Calu3 (cell line): ENCODE data around the gene C19orf47. TPM values are rescaled to one million over a fixed set of nuclear protein-coding genes. Genes with fewer than 3 reads are reported as not detected.
"Not testable (repeated sequence)": the region's sequence is repeated elsewhere in the genome, so short reads cannot be mapped to it uniquely, and the experiment has no call there.

Experiments
- BruUV-seq: library from RNA; stranded (reverse); fragments of 400-500 nt; replicated peaks from 2 replicates; lab custom pipeline; 2021; lab: Mats Ljungman, UMichigan
- CTCF ChIA-PET: fragments of 300-600 bp; sonication (Branson Sonifier 250); formaldehyde crosslinking; loops from one replicate; lab custom pipeline; 2022; ENCODE audit warnings: antibody characterized with exemption; lab: Charles Lee
- DNase-seq: peaks from one replicate; pipeline ENCODE4 v3.0.0; 2022
- H3K27ac Mint-ChIP-seq: one replicate; pipeline ENCODE4 v1.8.0; 2022; ENCODE audit warnings: mixed read lengths; ENCODE audit not compliant: unreplicated experiment
- H3K27me3 Mint-ChIP-seq: one replicate; pipeline ENCODE4 v1.8.0; 2022; ENCODE audit warnings: mixed read lengths; ENCODE audit not compliant: unreplicated experiment
- H3K36me3 Mint-ChIP-seq: one replicate; pipeline ENCODE4 v1.8.0; 2022; ENCODE audit warnings: mild to moderate bottlenecking, moderate library complexity, mixed read lengths; ENCODE audit not compliant: insufficient read depth, unreplicated experiment
- H3K4me1 Mint-ChIP-seq: one replicate; pipeline ENCODE4 v1.8.0; 2022; ENCODE audit warnings: mild to moderate bottlenecking, low read depth, mixed read lengths; ENCODE audit not compliant: unreplicated experiment
- H3K4me3 Mint-ChIP-seq: one replicate; pipeline ENCODE4 v1.8.0; 2022; ENCODE audit warnings: mild to moderate bottlenecking, low read depth, moderate library complexity, mixed read lengths; ENCODE audit not compliant: unreplicated experiment
- H3K9me3 Mint-ChIP-seq: one replicate; pipeline ENCODE4 v1.8.0; 2022; ENCODE audit warnings: low read depth, mixed read lengths; ENCODE audit not compliant: unreplicated experiment
- CTCF ChIP-seq: fragments of 200-600 bp; IDR thresholded peaks from one replicate; pipeline ENCODE4 v1.8.0; 2022; ENCODE audit warnings: antibody characterized with exemption; ENCODE audit not compliant: unreplicated experiment
- intact Hi-C: fragments of 100-400 bp; cut with micrococcal nuclease; formaldehyde crosslinking; loops from one replicate; pipeline ENCODE4 v1.10.0; 2022; ENCODE audit not compliant: unreplicated experiment
- total RNA-seq: library from RNA; stranded (reverse); gene quantifications from 2 replicates; pipeline ENCODE4 v1.2.3, GENCODE V29; 2022

Gene C19orf47
- total RNA-seq, 1 experiment from 2014 or later: 22.7 TPM

GRCh38 chr19:40371802-40372122 is 23.6 kb upstream of the C19orf47 start:
- H3K4me3 Mint-ChIP-seq: no peak overlapping the region
- no peaks in the 10 kb centered on the region for H3K4me1 Mint-ChIP-seq
- BruUV-seq: no TSS peak
- no peaks in the 10 kb centered on the region for H3K27me3 Mint-ChIP-seq
- no peak for TF ChIP-seq CTCF
- CTCF ChIA-PET: interaction anchor here (0.6 to 1.0 kb wide), 2 partner anchors 22 to 23 kb away, joined by 3 to 5 read pairs; partner anchors contain the start of genes C19orf47 and PLD3
- no peak for DNase-seq
- H3K36me3 Mint-ChIP-seq: peaks cover 28% of the 10 kb centered on the region
- H3K9me3 Mint-ChIP-seq: no peaks in the 10 kb centered on the region
- H3K27ac Mint-ChIP-seq: no peak overlapping the region
- intact Hi-C loops: no loop called here

GRCh38 chr19:40370997-40371801 is 23.0 kb upstream of the C19orf47 start:
- TF ChIP-seq CTCF: no peak
- H3K27ac Mint-ChIP-seq: no peak overlapping the region

GRCh38 chr19:40370253-40370652 is 22.1 kb upstream of the C19orf47 start:
- CTCF ChIA-PET, BruUV-seq, H3K27me3 Mint-ChIP-seq, DNase-seq, intact Hi-C loops, H3K27ac Mint-ChIP-seq, H3K4me1 Mint-ChIP-seq, H3K9me3 Mint-ChIP-seq, H3K4me3 Mint-ChIP-seq: not testable (repeated sequence)
- H3K36me3 Mint-ChIP-seq: peaks cover 34% of the 10 kb centered on the region

More at GRCh38 chr19:40370997-40371801, 23.0 kb upstream of the C19orf47 start:
- CTCF ChIA-PET: interaction anchor here (0.6 to 1.0 kb wide), 2 partner anchors 22 to 23 kb away, joined by 3 to 5 read pairs; partner anchors contain the start of genes C19orf47 and PLD3
- no peaks in the 10 kb centered on the region for H3K4me1 Mint-ChIP-seq
- H3K36me3 Mint-ChIP-seq: peaks cover 34% of the 10 kb centered on the region
- BruUV-seq: no TSS peak
- H3K27me3 Mint-ChIP-seq: no peaks in the 10 kb centered on the region
- H3K4me3 Mint-ChIP-seq: no peak overlapping the region
- DNase-seq: no peak
- intact Hi-C loops: no loop called here
- H3K9me3 Mint-ChIP-seq: no peaks in the 10 kb centered on the region

GRCh38 chr19:40369797-40370196 is 21.6 kb upstream of the C19orf47 start:
- no peaks in the 10 kb centered on the region for H3K27me3 Mint-ChIP-seq
- intact Hi-C loops: no loop called here
- TF ChIP-seq CTCF: no peak
- CTCF ChIA-PET: no interaction called here
- no TSS peak for BruUV-seq
- H3K9me3 Mint-ChIP-seq: no peaks in the 10 kb centered on the region
- no peak overlapping the region for H3K4me3 Mint-ChIP-seq
- peaks cover 34% of the 10 kb centered on the region for H3K36me3 Mint-ChIP-seq
- DNase-seq: no peak
- no peak overlapping the region for H3K27ac Mint-ChIP-seq
- no peaks in the 10 kb centered on the region for H3K4me1 Mint-ChIP-seq
